GM21723 (cell line): ENCODE data around the gene PRKCE.

Source experiments
- ATAC-seq: cut with Tn5 transposase; IDR thresholded peaks from one replicate; pipeline ENCODE4 v1.9.1; 2021; ENCODE audit warnings: mild to moderate bottlenecking, moderate library complexity; ENCODE audit not compliant: unreplicated experiment

The PRKCE gene

GRCh38 chr2:45664635-45665261 lies 13.3 kb downstream of the PRKCE start:
- no peak for ATAC-seq

- no peak for ATAC-seq
Measured at GRCh38 chr2:45668509-45668908, 17.0 kb downstream of the PRKCE start.

GRCh38 chr2:45669032-45669486 lies 17.6 kb downstream of the PRKCE start:
- no peak for ATAC-seq

GRCh38 chr2:45670646-45671045 lies 19.2 kb downstream of the PRKCE start:
- ATAC-seq, result no peak

GRCh38 chr2:45672138-45672537 lies 20.7 kb downstream of the PRKCE start:
- no peak for ATAC-seq

GRCh38 chr2:45674035-45674816 lies 22.8 kb downstream of the PRKCE start:
- no peak for ATAC-seq

- ATAC-seq, result no peak
Measured at GRCh38 chr2:45675263-45675812, 23.9 kb downstream of the PRKCE start.

GRCh38 chr2:45676088-45676487 lies 24.6 kb downstream of the PRKCE start:
- ATAC-seq, result no peak

GRCh38 chr2:45678791-45679348 lies 27.4 kb downstream of the PRKCE start:
- no peak for ATAC-seq

GRCh38 chr2:45680351-45680967 lies 29.0 kb downstream of the PRKCE start:
- no peak for ATAC-seq

GRCh38 chr2:45681675-45682074 lies 30.2 kb downstream of the PRKCE start:
- no peak for ATAC-seq

GRCh38 chr2:45683292-45683691 lies 31.8 kb downstream of the PRKCE start:
- ATAC-seq, result no peak

GRCh38 chr2:45684756-45685155 lies 33.3 kb downstream of the PRKCE start:
- no peak for ATAC-seq

GRCh38 chr2:45685260-45685659 lies 33.8 kb downstream of the PRKCE start:
- ATAC-seq, result no peak

GRCh38 chr2:45687964-45688363 lies 36.5 kb downstream of the PRKCE start:
- ATAC-seq, result no peak

- no peak for ATAC-seq
Measured at GRCh38 chr2:45688479-45689298, 37.2 kb downstream of the PRKCE start.

GRCh38 chr2:45690231-45690630 lies 38.8 kb downstream of the PRKCE start:
- no peak for ATAC-seq

- ATAC-seq, result peak; percentile 54
Measured at GRCh38 chr2:45691171-45691999, 39.9 kb downstream of the PRKCE start.

- ATAC-seq, result no peak
Measured at GRCh38 chr2:45692566-45692965, 41.1 kb downstream of the PRKCE start.
